GM10847 (cell line): ENCODE data around the gene FMNL2.

Source experiments
- POLR2A ChIP-seq: IDR thresholded peaks from 2 replicates; pipeline ENCODE4 v1.6.1; 2011; ENCODE audit not compliant: insufficient read length; ENCODE audit errors: extremely low read depth

Gene FMNL2

DNA sequence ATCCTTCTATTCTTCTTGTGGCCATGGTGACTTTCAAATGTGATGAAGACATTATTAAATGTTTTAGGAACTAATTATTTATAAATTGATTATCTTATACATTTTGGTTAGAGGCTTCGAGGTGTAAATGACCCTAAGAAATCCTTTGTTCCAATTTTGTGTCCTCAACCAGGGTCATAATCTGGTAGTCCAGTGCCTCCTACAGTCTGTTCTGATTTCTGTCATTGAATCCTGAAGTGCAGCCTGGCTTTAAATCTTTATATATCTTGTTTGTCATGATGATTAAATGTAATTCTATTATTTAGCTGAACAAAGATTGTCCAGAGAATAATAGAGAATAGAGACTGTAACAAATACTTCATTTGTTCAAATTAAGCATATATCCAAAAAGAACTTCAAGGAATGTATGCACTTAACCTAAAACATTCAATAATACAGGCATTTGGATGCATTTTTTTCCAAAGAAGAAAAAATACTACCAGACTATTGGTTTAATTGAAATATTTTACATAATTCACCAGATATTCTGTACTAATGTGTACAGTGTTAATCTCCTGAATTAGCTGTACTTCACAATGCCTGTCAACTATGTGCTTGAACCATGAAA, 292.5 kb downstream of the FMNL2 start:
- no peak for TF ChIP-seq POLR2A

DNA sequence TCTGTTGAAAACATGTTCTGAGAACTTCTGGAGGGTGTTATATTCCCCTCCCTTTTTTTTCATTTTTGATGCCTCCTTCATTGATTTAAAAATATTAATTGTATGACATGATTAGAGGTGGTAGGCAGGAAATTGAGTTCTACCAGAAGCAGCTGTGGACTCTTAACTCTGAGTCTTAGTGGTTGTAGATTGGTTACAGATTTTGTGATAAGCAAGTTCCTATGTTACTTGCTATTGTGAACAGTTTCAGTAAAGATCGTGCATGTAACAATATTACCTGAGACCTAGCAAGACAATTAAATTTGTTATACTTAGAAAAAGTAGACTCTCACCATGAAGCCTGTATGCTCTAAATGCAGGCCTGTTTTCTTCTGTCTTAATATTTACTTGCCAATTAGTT, 294.2 kb downstream of the FMNL2 start:
- TF ChIP-seq POLR2A: no peak

DNA sequence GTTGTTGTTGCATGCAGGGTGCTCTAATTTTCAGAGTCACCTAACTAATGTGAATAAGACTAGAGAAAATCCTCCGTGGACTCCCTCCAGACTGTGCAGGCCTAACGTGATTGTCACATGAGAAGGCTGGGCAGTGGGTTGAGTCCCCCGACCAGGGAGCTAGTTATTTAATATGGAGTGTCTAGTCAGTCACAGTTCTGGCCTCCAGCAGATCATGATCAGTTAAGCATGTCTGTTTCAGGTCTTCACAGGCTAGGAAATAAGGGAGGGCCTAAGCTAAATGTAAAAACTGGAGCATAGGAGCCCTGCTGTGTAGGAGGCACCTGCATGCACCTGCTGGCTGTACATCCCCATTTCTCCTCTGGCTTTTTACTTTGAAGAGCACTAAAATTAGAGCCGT, 295.5 kb downstream of the FMNL2 start:
- TF ChIP-seq POLR2A: no peak

DNA sequence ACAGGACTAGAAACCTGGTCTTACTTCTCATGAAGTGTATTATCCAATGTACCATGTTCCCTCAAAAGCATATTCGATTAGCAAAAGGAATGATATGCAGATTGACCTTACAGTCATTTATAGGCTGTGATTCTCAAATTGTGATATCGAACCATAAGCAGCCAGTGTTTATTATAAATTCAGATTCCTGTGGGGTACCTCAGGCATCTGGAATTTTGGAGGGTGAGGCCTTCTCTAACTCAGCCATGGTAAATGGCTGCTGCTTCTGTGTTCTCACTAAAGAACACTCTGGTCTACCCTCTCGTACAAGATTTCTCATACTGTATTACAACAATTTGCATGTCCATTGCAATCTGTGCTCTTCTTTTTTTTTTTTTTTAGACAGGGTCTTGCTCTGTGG, 297.8 kb downstream of the FMNL2 start:
- TF ChIP-seq POLR2A: no peak

DNA sequence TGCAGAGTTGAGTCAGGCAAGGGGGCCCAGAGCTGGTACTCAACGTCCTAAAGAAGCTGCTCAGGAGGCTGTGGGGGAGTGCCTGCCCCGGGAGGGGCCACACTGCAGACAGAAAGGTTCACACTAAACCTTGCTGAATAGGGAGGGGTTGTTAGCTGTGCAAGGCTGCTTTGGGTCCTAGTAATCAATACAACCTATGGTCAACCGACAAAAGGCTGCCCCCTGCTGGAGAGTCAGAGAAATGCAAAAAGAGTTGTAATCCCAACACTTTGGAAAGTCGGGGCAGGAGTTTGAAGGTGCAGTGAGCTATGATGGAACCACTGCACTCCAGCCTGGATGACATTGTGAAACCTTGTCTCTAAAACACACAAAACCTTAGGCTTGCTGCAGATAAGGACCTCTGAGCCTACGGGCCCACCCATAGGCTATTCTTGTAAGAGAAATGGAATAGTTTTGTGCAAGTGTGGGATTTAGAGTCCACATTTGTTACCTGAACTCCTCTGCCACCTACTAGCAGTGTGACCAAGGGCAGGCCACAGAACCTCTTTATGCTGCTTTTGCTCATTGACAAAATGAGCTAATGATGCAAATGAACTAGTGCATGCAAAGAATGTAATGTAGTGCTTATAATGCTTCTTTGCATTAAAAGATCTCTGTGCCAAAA, 300.8 kb downstream of the FMNL2 start:
- TF ChIP-seq POLR2A: no peak

DNA sequence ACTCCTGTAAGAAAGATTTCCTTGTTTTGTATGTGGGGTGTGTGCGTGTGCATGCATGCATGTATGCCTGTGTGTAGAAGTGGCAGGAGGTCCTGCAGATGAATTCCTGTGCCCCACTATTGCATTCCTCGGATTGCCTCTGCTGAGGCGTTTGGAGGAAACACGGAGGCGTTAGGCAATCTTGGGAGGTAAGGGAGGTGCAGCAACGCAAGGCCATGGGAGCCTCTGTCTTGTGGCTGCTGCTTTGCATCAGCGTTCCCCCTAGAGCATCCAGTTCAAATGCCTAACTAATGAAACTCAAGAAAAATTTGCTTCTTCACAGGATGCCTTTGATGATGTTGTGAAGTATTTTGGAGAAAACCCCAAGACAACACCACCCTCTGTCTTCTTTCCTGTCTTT, 302.3 kb downstream of the FMNL2 start:
- TF ChIP-seq POLR2A: no peak

DNA sequence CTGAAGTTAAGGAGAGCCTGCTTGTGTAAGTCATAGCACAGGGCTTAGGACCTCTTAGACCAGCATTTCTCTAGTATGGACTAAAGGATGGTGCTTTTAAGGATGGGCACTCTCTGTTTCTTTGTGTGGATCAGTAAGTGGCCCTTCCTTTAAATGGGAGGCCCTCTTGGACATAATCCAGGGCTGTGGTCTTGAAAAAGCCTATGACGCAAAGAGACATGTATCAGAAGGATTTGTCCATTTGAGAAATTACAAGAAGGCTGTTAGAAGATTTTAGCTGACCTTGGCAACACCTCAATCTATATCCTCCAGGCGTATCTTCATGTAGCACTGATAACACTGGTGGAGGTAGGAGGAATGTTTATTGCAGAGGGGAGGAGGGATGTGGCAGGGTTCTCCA, 303.1 kb downstream of the FMNL2 start:
- no peak for TF ChIP-seq POLR2A

DNA sequence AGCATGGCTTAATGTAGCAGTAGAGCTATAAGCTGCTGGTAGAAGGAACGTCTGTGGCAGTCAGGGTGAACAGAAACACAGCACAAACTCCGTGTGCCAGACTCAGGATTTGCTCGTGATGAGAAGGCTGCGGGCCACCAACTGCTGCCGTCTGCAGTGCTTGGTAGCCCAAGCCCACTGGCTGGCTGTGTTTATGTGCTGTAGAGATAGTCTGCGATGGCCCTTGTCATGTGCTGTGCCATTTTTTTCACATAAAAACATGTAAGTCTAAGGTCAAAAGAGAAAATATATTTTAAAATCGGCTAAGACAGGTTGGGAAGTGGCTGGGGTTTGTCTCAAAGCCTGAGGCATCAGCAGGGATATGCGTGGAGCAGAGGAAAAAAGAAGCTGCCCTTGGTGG, 303.6 kb downstream of the FMNL2 start:
- no peak for TF ChIP-seq POLR2A

DNA sequence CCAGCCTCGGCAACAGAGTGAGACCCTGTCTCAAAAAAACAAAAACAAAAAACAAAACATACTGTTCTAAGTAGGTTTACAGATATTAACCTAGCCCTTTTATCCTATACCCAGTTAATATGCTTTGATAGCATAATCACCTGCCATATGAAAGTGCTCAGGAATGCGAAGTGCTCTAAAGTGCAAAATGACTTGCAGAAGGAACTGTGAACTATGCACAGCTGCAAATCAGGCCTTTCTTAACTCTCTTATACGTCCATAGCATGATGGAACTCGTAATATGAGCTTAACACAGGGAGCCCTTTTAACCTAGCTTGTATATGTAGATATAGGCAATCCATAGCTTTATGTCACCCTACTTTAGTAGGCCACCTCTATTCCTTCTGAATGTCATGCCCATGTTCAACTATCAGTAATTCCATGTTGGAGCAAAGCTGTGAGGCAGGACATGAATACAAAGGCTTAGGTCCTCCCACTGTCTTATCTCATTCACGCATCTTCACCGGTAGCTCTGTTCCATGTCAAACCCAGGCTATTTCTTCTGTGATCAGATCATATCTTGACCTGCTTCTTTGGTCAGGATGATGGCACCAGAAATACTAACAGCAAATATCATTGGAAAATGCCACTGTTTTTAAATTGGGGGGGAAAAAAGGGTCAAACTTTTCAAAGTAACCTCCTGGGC, 309.4 kb downstream of the FMNL2 start:
- TF ChIP-seq POLR2A: no peak

DNA sequence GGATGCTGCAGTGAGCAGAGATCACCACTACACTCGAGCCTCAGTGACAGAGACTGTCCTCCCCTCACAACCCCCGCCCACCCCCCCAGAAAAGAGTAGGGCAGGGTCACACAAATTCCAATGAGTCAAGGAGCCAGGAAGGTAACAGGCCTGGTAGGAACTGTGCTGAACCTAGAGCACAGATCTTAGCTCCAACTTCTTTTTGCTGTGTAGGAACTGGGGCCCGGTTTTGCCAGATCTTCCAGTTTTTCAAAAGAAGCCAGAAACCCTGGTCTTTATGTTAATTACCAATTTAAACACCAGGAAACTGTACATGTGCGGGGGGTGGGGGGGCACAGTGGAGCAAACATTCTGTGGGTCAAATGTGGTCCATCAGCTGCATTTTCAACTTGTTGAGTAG, 311.3 kb downstream of the FMNL2 start:
- TF ChIP-seq POLR2A: no peak

DNA sequence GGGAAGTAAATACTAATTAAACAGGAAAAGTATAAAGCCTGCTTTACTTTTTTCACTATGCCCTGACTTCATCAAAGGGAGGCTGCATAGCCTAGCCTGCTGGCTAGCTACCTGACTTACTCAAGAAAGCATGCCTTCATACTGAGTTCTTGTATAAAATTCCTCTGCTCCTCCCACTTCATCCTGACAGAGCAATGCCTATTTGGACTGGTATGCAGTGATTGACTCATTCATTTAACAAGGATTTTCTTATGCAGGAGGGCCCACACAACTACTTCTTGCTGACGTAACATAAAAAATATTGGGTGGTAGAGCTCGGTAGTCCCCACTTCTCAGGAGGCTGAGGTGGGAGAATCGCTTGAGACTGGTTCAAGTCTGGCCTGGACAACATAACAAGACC, 311.8 kb downstream of the FMNL2 start:
- TF ChIP-seq POLR2A: no peak

DNA sequence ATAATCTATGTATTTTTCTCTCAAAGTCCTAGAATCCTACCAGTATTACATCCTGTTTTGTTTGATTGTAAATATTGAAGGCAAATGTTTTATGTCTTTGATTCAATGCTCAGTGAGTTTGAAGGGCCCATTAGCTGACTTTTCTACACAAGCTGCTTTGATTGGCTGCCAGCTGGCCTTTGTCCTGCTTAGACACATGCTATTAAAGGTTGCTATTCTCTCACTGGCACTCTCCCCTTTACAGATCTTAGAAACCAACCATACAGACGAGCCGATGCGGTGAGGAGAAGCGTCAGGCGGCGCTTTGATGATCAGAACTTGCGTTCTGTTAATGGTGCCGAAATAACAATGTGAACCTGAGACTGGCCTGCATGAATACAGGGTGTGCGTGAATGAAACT, 312.6 kb downstream of the FMNL2 start:
- no peak for TF ChIP-seq POLR2A

DNA sequence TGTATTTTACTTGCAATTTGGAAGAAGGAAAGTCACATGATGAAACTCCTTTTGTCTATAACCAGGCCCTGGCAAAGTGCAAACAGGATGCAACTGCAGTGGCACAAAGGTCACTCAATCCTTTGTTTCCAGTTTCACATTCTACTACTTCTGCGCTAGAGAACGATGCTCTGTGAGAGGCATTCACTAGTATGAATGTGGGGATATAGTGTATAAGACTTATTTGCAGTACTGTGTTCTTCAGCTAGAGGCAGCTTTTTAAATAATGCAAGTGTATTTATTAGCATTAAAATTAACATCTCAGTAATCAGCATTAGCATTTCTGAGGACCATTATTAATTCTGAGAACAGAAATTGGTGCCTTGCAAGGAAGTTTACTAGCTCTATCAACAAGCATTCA, 313.4 kb downstream of the FMNL2 start:
- TF ChIP-seq POLR2A: no peak

DNA sequence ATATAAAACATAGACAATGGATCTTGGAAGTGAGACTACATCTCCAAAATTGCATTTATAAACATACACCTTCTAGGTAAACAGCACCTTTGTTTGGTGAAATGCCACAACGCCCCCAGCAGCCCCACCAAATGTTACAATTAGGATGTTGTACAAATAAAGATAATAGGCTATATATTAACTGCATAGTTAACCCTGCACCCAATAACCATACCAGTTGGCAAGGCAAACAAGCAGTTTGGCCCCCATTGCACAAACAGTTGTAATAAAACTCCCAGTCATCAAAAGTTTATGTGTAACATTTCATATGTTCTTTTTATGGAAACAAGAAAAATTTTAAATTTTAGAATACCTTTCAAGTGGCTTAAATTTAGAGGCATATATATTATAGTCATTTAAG, 315.0 kb downstream of the FMNL2 start:
- no peak for TF ChIP-seq POLR2A

DNA sequence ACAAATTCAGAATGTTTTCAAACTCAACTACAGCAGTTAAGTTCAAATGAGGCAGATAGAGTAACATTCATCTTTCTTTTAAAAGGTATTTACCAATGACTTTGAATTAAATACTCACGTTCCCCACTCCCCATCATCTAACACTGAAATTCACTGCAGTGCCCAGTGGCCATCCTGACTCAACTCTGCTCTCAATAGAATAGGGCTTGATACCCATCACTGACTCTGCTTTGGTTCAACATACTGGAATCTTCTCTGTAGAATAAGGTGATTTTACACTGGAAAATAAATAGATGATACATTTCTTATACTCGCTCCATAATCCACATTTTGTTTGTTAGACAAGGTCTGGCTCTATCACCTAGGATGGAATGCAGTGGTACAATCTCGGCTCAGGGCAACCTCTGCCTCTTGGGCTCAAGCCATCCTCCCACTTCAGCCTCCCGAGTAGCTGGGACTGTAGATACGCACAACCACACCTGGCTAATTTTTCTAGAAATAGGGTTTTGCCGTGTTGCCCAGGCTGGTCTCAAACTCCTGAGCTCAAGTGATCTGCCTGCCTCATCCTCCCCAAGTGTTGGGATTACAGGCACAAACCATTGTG, 315.9 kb downstream of the FMNL2 start:
- no peak for TF ChIP-seq POLR2A

DNA sequence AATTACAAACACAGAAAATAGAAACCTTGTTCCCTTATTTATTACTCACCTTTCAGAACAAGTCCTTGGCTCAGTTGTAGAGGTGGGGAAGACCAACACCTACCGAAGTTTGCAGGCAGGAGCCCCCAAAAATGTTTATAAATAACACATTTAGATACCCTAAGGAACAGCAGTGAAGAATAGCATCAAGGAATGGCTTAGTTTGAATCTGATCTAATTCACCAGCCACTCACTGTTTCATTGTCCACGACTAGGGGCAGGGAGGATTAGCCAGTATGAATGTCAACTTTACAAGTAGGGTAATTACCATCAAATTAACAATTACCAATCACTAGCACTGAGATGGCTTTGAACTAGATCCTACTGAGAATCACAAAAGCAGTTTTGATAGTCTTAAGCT, 316.9 kb downstream of the FMNL2 start:
- TF ChIP-seq POLR2A: no peak
